Activated naive CD8-positive, alpha-beta T cell treated with anti-CD3 and anti-CD28 coated beads for 36 hours (primary cell): Measurements from ENCODE around the gene DHRSX. TPM values are rescaled to one million over a fixed set of nuclear protein-coding genes. Genes with fewer than 3 reads are reported as not detected.

Source experiments
- DNase-seq: peaks from one replicate; pipeline ENCODE4 v3.0.0; 2021
- H3K27ac Mint-ChIP-seq: one replicate; pipeline ENCODE4 v1.8.0; 2022; ENCODE audit warnings: mild to moderate bottlenecking, moderate library complexity, mixed read lengths
- H3K27me3 Mint-ChIP-seq: one replicate; pipeline ENCODE4 v1.8.0; 2022; ENCODE audit warnings: mild to moderate bottlenecking, mixed read lengths
- H3K36me3 Mint-ChIP-seq: one replicate; pipeline ENCODE4 v1.8.0; 2021; ENCODE audit warnings: mild to moderate bottlenecking, mixed read lengths
- H3K4me1 Mint-ChIP-seq: one replicate; pipeline ENCODE4 v1.8.0; 2021; ENCODE audit warnings: mixed read lengths
- H3K4me3 Mint-ChIP-seq: one replicate; pipeline ENCODE4 v1.8.0; 2022; ENCODE audit warnings: mild to moderate bottlenecking, moderate library complexity, mixed read lengths
- H3K9me3 Mint-ChIP-seq: one replicate; pipeline ENCODE4 v1.8.0; 2022; ENCODE audit warnings: mixed read lengths
- total RNA-seq, 2 experiments: library from RNA; stranded (reverse); gene quantifications; one replicate each; pipeline ENCODE4 v1.2.3, GENCODE V29; 2021

DHRSX gene
- total RNA-seq, 2 experiments from 2014 or later, result 18.2 to 19.7 TPM

DNA sequence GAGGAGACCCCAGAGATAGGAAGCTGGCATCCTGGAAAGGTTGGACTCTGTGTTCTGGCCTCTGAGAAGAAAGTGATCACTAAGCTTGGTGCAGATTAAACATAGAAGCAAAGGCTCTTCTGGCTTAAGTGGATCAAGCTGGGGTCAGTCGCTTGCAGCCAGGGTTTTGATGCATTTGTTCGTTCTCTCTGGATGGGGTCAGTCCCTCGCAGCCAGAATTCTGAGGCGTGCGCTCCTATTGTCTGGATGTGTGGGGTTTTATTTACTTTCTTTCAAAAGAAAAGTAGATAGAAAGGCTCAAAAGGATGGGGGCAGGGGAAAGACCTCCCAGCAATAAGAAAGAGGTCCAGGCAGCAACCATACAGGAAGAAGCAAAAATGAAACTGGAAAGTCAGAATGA, 152.6 kb downstream of the DHRSX start:
- H3K27ac Mint-ChIP-seq, result no peak overlapping the region
- H3K4me3 Mint-ChIP-seq, result no peak overlapping the region
- H3K36me3 Mint-ChIP-seq, result peaks cover 55% of the 10 kb centered on the region
- H3K27me3 Mint-ChIP-seq, result no peaks in the 10 kb centered on the region
- no peaks in the 10 kb centered on the region for H3K4me1 Mint-ChIP-seq
- DNase-seq, result no peak
- H3K9me3 Mint-ChIP-seq, result peaks cover 9% of the 10 kb centered on the region

- no peak overlapping the region for H3K27ac Mint-ChIP-seq
- no peak overlapping the region for H3K4me3 Mint-ChIP-seq
- no peaks in the 10 kb centered on the region for H3K27me3 Mint-ChIP-seq
- DNase-seq, result no peak
- H3K36me3 Mint-ChIP-seq, result peaks cover 60% of the 10 kb centered on the region
- peaks cover 9% of the 10 kb centered on the region for H3K9me3 Mint-ChIP-seq
- no peaks in the 10 kb centered on the region for H3K4me1 Mint-ChIP-seq
These were observed 154.6 kb downstream of the DHRSX start for GRCh38 chrX:2346158-2346557.

DNA sequence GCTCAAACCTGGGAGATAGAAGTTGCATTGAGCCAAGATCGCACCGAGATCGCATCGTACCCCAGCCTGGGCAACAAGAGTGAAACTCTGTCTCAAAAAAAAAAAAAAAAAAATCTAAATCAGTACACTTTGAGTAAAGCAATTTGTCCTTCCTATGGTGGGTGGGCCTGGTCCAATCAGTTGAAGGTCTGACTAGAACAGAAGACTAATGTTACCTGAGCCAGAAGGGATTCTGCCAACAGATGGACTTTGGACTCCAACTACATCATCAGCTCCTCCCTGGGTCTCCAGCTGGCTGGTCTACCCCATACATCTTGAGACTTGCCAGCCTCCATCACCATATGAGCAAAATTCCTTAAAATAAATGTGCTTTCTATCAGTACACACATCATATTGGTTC, 155.2 kb downstream of the DHRSX start:
- Mint-ChIP-seq H3K4me1 (no peaks in the 10 kb centered on the region), H3K36me3 (peaks cover 61% of the 10 kb centered on the region), H3K9me3 (peaks cover 5% of the 10 kb centered on the region), H3K27ac (no peak overlapping the region), H3K27me3 (no peaks in the 10 kb centered on the region), H3K4me3 (no peak overlapping the region)
- no peak for DNase-seq

GRCh38 chrX:2343413-2343812, 157.4 kb downstream of the DHRSX start:
- Mint-ChIP-seq H3K27ac (no peak overlapping the region), H3K27me3 (no peaks in the 10 kb centered on the region), H3K4me1 (no peaks in the 10 kb centered on the region), H3K9me3 (peaks cover 18% of the 10 kb centered on the region), H3K4me3 (no peak overlapping the region), H3K36me3 (peaks cover 72% of the 10 kb centered on the region)
- no peak for DNase-seq

GRCh38 chrX:2342874-2343273, 157.9 kb downstream of the DHRSX start:
- H3K27me3 Mint-ChIP-seq, result no peaks in the 10 kb centered on the region
- H3K4me1 Mint-ChIP-seq, result no peaks in the 10 kb centered on the region
- no peak overlapping the region for H3K27ac Mint-ChIP-seq
- H3K9me3 Mint-ChIP-seq, result peaks cover 18% of the 10 kb centered on the region
- no peak overlapping the region for H3K4me3 Mint-ChIP-seq
- H3K36me3 Mint-ChIP-seq, result peaks cover 76% of the 10 kb centered on the region
- no peak for DNase-seq

DNA sequence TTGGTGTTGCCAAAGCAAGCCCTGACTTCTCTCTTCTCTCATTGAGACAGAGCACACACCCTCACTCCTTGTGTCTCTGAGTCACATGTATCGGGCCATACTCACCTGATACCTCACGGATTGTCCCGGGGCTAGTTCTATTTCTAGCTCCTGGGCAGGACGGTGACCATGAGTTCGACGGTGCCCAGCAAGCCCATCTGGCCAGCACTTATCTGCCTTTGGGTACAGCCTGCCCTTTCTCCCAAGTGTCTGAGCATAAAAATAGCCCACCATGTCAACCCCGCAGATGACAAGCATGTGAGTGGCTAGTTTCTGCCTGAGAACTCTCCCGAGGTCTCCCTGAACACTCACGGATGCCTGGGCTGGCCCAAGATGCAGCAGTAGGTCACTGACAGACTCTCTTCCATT, 158.5 kb downstream of the DHRSX start:
- Mint-ChIP-seq H3K36me3 (peaks cover 79% of the 10 kb centered on the region), H3K27ac (no peak overlapping the region), H3K4me1 (no peaks in the 10 kb centered on the region), H3K9me3 (peaks cover 18% of the 10 kb centered on the region), H3K4me3 (no peak overlapping the region), H3K27me3 (no peaks in the 10 kb centered on the region)
- DNase-seq, result no peak

DNA sequence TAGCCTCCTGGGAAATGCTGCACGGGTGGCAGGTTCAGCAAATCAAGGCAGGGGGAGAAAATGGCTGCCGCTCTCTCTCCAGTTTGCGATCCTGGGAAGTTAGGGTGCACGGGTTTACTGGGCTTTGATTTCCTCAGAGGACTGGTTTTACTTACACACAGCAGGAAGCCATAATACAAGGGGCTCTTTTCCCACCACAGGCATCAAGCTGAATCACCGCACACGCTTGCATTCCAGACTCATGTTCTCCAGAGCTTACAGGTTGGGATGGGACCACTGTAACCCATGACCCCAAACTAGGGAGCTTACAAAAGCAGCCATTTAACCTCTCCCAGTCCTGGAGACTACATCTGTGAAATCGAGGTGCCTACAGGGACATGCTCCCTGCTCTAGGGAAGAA, 159.8 kb downstream of the DHRSX start:
- H3K27ac Mint-ChIP-seq, result no peak overlapping the region

DNA sequence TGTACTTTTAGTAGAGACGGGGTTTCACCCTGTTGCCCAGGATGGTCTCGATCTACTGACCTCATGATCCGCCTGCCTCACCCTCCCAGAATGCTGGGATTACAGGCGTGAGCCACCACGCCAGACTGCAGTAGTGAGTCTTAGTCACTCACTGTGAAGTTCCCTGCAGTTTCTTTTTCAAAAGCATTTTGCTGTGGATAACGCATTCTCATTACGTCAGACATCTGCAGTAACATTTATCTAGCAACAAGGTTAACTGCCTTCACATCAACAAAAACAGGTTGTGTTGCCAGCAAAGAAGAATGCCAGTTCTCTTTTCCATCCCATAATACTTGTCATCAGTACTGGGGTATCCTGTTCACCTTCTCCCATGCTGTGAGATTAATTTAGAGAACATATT, 164.6 kb downstream of the DHRSX start:
- Mint-ChIP-seq H3K9me3 (peaks cover 13% of the 10 kb centered on the region), H3K4me1 (no peaks in the 10 kb centered on the region), H3K27me3 (no peaks in the 10 kb centered on the region), H3K4me3 (no peak overlapping the region), H3K27ac (no peak overlapping the region), H3K36me3 (peaks cover 41% of the 10 kb centered on the region)
- DNase-seq, result no peak

More for the DNA sequence above, 159.8 kb downstream of the DHRSX start:
- Mint-ChIP-seq H3K4me3 (no peak overlapping the region), H3K27me3 (no peaks in the 10 kb centered on the region), H3K36me3 (peaks cover 68% of the 10 kb centered on the region), H3K9me3 (peaks cover 13% of the 10 kb centered on the region), H3K4me1 (no peaks in the 10 kb centered on the region)
- DNase-seq, result no peak

GRCh38 chrX:2334237-2334636, 166.5 kb downstream of the DHRSX start:
- Mint-ChIP-seq H3K27ac (no peak overlapping the region), H3K27me3 (no peaks in the 10 kb centered on the region), H3K4me1 (no peaks in the 10 kb centered on the region), H3K9me3 (peaks cover 5% of the 10 kb centered on the region), H3K36me3 (peaks cover 24% of the 10 kb centered on the region), H3K4me3 (no peak overlapping the region)
- no peak for DNase-seq

DNA sequence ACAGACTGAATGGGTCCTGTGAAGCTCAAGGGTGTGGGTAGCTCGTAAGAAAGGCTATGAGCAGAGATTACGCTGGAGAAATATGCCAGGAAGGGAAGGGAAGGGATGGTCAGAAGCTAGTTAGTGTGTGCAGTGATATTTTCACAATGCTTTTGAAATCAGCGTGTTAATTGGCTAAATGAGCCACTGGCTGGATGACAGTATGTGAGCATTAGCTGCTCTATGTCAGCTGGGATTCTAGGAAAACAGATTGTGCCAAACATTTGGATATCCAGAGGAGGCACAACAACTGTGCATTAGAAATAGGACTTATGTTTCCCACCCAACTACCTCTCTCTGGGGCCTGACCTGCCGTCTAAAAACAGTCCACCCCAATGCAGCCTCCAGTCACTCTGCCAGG, 168.5 kb downstream of the DHRSX start:
- H3K9me3 Mint-ChIP-seq, result no peaks in the 10 kb centered on the region
- DNase-seq, result no peak
- no peak overlapping the region for H3K27ac Mint-ChIP-seq
- no peak overlapping the region for H3K4me3 Mint-ChIP-seq
- no peaks in the 10 kb centered on the region for H3K4me1 Mint-ChIP-seq
- peaks cover 9% of the 10 kb centered on the region for H3K36me3 Mint-ChIP-seq
- H3K27me3 Mint-ChIP-seq, result no peaks in the 10 kb centered on the region

DNA sequence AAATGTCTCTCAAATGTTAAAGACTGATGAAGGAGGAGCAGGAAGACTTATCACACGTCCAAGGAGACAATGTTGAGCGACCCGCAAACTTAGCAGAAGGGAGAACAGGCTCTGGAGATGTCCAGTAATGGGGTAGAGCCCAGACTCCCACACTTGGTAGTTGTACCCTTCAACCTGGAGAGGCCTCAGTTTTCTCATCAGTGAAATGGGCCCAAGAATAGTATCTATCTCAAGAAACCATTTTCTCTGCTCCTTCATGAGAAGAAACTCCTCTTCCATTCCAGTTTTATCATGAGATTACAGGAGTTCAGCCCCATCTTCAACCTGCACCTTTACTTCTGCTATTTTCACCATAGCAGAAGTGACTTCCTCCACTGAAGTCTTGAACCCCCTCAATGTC, 169.9 kb downstream of the DHRSX start:
- no peaks in the 10 kb centered on the region for H3K4me1 Mint-ChIP-seq
- no peak for DNase-seq
- H3K4me3 Mint-ChIP-seq, result no peak overlapping the region
- peaks cover 16% of the 10 kb centered on the region for H3K36me3 Mint-ChIP-seq
- no peak overlapping the region for H3K27ac Mint-ChIP-seq
- no peaks in the 10 kb centered on the region for H3K9me3 Mint-ChIP-seq
- H3K27me3 Mint-ChIP-seq, result no peaks in the 10 kb centered on the region

DNA sequence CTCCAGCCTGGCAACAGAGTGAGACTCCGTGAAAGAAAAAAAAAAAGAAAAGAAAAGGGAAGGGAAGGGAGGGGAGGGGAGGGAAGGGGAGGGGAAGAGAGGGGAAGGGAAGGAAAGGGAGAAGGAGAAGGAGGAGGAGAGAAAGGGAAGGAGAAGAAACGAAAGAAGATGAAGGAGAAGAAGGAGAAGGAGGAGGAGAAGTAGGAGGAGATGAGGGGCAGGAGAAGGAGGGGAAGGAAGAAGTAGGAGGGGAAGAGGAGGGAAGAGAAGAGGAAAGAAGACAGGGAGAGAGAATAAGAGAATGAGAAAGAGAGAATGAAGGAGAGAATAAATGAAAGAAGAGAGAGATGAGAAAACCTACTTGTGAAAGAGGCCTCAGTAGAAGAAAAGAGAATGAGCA, 170.3 kb downstream of the DHRSX start:
- Mint-ChIP-seq H3K27ac (no peak overlapping the region), H3K4me3 (no peak overlapping the region), H3K9me3 (peaks cover 3% of the 10 kb centered on the region), H3K36me3 (peaks cover 21% of the 10 kb centered on the region), H3K27me3 (no peaks in the 10 kb centered on the region), H3K4me1 (peaks cover 3% of the 10 kb centered on the region)
- DNase-seq, result no peak

GRCh38 chrX:2327423-2327822, 173.4 kb downstream of the DHRSX start:
- H3K27me3 Mint-ChIP-seq, result no peaks in the 10 kb centered on the region
- peaks cover 5% of the 10 kb centered on the region for H3K4me1 Mint-ChIP-seq
- H3K9me3 Mint-ChIP-seq, result peaks cover 7% of the 10 kb centered on the region
- H3K36me3 Mint-ChIP-seq, result peaks cover 30% of the 10 kb centered on the region
- H3K27ac Mint-ChIP-seq, result no peak overlapping the region
- no peak overlapping the region for H3K4me3 Mint-ChIP-seq
- no peak for DNase-seq

DNA sequence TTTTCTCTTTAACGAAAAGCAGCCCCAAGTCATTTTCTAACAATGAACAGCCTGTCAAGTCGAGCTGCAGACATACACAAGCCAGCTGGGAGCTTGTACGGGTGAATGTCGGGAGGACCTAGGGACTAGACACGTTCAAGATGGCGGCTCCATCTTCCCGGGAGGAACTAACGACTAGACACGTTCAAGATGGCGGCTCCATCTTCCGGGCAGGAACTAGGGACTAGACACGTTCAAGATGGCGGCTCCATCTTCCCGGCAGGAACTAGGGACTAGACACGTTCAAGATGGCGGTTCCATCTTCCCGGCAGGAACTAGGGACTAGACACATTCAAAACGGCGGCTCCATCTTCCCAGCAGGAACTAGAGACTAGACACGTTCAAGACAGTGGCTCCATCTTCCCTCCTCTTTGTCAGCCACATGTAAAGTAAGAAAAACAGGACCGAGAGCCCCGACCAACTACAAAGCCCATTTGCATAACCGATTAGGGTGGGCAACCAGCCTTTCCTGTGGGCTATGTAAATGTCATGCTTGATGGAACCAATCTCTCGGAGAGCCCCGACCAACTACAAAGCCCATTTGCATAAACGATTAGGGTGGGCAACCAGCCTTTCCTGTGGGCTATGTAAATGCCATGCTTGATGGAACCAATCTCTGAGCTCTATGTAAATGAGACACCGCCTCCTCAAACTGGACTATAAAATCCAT, 175.5 kb downstream of the DHRSX start:
- DNase-seq, result peak; percentile 17
- H3K4me3 Mint-ChIP-seq, result peak overlapping the region; percentile 77
- peaks cover 30% of the 10 kb centered on the region for H3K36me3 Mint-ChIP-seq
- H3K27me3 Mint-ChIP-seq, result no peaks in the 10 kb centered on the region
- H3K27ac Mint-ChIP-seq, result peak overlapping the region; percentile 81
- H3K9me3 Mint-ChIP-seq, result peaks cover 7% of the 10 kb centered on the region
- H3K4me1 Mint-ChIP-seq, result peaks cover 5% of the 10 kb centered on the region

GRCh38 chrX:2324151-2324550, 176.6 kb downstream of the DHRSX start:
- Mint-ChIP-seq H3K4me3 (no peak overlapping the region), H3K9me3 (peaks cover 7% of the 10 kb centered on the region)
- no peak for DNase-seq

DNA sequence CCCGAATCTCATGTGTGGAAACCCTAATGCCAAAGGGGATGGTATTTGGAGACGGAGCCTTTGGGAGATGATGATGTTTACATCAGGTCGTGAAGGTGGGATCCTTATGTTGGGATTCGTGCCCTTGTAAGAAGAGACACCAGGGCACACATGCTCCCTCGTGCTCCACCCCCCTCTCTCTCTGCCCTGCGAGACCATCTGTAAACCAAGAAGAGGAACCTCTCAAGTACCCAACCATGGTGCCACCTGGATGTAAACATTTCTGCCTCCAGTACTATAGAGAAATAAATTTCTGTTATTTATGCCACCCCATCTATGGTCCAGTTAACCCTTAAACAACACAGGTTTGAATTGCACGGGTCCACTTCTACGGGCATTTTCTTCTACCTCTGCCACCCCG, 179.4 kb downstream of the DHRSX start:
- H3K4me1 Mint-ChIP-seq, result peaks cover 10% of the 10 kb centered on the region
- H3K27me3 Mint-ChIP-seq, result no peaks in the 10 kb centered on the region
- peaks cover 7% of the 10 kb centered on the region for H3K9me3 Mint-ChIP-seq
- H3K27ac Mint-ChIP-seq, result no peak overlapping the region
- peaks cover 28% of the 10 kb centered on the region for H3K36me3 Mint-ChIP-seq
- DNase-seq, result no peak
- no peak overlapping the region for H3K4me3 Mint-ChIP-seq

More at GRCh38 chrX:2324151-2324550, 176.6 kb downstream of the DHRSX start:
- Mint-ChIP-seq H3K27ac (no peak overlapping the region), H3K4me1 (peaks cover 5% of the 10 kb centered on the region), H3K27me3 (no peaks in the 10 kb centered on the region), H3K36me3 (peaks cover 28% of the 10 kb centered on the region)
